GM19023 (cell line): Measurements from ENCODE around the gene LRRC49.
"Not testable (repeated sequence)": the region's sequence is repeated elsewhere in the genome, so short reads cannot be mapped to it uniquely, and the experiment has no call there.

Source experiments
- ATAC-seq: cut with Tn5 transposase; IDR thresholded peaks from one replicate; pipeline ENCODE4 v1.9.1; 2021; ENCODE audit warnings: mild to moderate bottlenecking, moderate library complexity; ENCODE audit not compliant: unreplicated experiment

LRRC49 gene

DNA sequence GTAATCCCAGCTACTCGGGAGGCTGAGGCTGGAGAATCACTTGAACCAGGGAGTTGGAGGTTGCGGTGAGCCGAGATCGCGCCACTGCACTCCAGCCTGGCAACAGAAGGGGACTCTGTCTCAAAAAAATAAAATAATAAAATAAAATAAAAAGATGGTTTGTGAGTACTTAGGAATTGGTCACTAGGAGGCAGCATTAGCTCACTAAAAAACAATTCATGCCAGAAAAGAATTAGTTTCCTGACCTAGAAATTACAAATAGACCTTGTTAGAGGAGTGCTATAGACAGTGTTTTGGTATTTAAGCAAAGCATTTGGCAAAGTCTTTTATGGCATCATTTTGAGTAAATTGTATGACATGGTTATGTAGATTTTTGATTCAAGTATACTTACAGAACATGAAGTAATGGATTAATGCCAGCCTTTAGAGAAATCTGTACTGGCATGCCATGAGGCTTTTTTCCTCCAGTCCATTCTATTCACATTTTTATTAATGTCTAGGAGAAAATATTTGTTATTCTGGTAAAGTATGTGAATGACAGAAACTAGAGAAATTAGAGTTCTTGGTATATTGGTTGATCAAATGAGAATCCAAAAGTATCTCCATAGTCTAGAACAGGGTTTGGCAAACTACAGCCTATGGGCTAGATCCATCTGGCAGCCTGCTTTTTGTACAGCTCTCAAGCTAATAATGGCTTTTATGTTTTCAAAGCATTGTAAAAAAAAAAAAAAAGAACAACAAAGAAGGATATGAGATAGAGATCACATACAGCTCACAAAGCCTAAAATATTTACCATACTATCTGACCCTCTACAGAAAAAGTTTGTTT is 81.6 kb downstream of the LRRC49 start:
- no peak for ATAC-seq

DNA sequence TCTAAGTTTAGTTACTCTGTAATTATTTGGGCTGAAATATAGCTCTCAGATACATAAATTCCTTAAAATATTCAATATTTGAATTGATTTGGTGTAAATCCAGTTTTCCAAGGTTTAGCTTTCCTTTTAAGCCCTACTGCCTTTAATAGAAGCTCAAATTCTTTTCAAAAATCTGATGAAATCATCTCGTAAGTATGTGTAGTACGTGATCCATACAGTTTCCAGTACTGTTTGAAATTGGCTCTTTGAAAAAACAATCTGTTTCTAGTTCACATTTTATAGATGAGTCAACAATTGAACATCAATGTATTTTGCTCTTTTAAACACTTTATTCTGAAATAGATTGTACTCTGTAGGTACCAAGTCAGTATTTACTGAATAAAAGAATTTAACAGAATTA is 84.2 kb downstream of the LRRC49 start:
- ATAC-seq = no peak

DNA sequence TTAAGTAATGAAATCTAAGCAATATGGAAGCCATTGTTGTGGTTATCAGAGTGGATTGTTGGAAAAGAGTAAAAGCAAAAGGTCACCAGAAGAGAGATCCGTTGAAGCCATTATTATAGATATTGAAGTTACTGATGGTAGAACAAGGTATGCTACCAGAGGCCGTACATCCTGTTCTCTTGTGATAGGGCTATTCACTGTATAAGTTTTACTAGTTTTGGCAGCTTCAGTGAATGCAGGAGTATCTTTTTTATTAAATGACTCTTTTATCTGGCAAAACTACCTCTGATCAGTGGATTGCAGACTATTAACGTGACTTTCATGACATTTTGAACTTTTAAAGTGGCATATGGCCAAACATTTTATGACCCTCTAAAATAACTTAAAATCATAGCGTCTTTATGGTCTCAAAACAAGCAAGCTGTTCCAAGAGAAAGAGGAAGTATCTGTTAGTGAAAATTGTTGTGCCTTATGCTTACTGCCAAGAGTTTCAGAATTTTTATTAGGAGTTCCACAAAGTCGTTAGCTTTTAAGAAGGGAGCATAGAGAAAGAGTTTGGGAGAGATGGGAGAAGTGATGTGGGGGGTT is 102.9 kb downstream of the LRRC49 start:
- no peak for ATAC-seq

DNA sequence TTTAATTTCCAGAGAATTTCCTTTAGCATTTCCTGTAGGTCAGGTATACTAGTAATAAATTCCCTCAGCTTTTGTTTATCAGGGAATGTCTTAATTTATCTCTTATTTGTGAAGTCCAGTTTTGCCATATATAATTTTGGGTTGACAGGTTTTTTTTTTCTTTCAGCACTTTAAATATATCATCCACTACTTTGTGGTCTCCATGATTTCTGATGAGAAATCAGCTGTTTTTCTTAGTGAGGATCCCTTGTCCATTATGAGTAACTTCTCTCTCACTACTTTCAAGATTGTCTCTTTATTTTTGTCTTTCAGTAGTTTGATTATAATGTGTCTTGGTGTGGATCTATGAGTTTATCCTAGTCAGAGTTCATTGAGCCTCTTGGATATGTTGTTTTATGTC is 105.7 kb downstream of the LRRC49 start:
- no peak for ATAC-seq

DNA sequence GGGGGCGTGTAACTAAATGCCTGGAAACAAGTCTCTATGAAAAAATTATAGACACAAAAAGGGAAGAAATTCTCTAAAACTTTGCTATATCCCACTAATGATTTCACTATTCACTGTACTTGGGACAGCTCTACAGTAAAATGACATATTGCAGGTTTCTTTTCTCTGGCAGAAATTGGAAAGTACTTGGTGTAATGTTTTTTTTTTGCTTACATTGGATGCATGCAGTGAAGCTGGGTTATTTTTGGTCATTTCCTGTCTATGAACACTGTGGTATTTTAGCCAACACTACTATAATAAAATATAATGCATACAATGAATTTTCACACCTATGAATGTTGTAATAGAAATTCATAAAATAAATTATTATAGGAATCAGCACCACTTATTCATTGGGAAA is 109.7 kb downstream of the LRRC49 start:
- ATAC-seq = no peak

DNA sequence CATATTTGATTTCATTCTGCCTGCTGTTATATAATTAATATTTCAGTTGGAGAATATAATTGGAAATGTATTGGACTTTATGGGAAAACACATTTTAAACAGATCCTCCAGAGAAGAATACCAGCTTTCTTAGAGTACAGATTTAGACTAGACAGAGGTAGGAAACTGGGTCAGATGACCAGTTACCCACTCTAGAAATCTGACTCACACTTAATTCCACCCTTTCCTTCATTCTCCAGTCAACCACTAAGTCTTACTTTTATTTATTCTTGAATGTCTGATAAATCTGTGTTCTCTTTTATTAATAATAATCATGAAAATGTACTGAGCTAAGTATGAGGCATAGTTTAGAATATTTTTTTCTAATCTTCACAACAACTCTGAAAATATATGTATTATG is 110.7 kb downstream of the LRRC49 start:
- no peak for ATAC-seq

GRCh38 chr15:71004506-71004905 is 111.9 kb downstream of the LRRC49 start:
- not testable (repeated sequence) for ATAC-seq

DNA sequence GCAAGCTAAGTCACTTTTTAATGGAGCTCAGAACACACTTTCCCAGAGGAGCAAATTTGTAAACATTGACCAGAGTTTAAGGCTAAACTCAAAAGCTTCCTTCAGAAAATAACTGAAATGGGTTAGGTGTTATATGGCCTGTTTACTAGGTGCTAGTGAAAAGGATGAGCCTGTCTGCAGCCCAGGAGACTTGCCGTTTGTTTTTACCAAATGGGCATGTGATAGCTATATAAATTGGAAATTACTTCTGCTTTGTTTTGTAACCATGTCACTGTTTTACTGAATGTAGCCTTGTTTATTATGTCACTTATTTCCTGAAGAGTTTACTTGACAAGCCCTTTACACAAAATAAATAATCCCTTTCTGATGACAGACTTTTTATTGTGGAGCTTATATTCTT is 113.3 kb downstream of the LRRC49 start:
- ATAC-seq = no peak

DNA sequence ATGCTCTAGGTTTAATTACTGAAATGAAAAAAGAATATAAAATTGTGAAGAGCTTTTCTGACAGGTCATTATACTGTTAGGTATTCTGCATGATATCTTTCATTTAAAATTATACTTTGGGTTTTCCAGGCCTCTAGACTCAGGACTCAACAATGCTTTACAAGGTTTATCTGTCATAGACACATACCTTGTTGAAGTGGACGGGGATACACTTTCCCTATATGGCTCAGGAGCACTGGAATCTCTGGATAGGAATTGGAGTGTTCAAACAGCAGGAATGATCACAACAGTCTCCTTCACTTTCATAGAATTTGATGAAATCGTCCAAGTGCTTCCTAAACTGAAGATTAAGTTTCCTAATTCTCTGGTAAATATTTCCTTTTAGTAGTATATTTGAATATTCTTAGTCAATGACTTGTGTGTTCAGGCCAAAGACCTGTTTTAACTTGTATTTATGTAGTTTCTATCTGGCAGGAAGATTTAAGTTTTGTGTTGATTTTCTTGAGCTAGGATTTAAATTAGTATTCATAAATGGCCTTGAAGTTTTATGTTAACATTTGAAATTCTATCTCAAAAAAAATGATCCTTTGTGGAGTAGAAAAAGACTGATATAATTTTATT is 115.7 kb downstream of the LRRC49 start:
- ATAC-seq = no peak

GRCh38 chr15:71010472-71010871 is 117.8 kb downstream of the LRRC49 start:
- no peak for ATAC-seq

DNA sequence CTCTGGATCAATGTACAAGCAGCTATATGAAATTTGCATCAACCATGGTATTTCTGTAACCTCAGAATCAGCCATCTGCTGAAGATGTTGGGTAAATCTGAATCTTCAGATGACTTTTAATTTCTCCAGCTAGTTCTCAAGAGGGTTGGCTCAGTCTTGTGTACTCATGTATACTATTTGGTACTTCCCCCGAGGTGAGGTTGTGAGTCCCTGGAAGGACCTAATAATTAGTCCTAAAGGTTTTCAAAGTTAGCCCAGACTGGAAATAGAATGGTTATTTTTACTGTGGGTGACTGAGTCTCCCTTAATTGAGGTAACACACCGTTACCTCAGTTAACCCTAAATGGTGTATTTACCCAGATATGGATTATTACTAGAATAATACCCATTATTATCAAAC is 118.4 kb downstream of the LRRC49 start:
- ATAC-seq = no peak

- ATAC-seq = no peak
Observed at GRCh38 chr15:71011503-71012155, 119.0 kb downstream of the LRRC49 start.

DNA sequence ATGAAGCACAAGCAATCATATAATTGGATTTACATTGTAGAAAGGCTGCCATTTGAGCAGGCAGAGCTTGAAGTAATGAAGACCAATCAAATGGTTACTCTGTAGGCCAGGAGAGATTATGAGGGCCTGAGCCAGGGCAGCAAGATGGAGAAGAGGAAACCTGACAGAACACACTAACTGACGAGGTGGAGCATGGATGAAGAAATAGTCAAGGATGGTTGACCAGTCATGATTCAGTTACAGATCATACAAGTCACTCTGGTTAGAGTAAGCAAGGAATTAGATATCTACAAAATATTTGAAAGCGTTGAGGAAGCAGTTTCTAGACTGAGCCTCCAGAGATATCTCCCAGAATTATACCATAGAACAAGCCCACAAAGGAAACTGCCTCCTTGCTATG is 120.8 kb downstream of the LRRC49 start:
- no peak for ATAC-seq

DNA sequence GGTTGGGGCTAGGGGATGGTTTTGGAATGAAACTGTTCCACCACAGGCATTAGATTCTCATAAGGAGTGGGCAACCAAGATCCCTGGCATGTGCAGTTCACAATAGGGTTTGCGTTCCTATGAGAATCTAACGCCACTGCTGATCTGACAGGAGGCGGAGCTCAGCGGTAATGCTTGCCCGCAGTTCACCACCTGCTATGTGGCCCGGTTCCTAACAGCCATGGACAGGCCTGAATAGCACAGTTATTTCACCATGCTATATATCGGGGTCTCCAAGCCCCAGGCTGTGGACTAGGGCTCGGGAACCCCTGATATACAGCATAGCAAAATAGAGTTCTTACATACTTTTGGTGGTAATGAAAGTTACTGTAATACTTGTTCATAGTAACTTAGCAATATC is 122.7 kb downstream of the LRRC49 start:
- no peak for ATAC-seq

GRCh38 chr15:71031232-71031631 is 138.6 kb downstream of the LRRC49 start:
- not testable (repeated sequence) for ATAC-seq

DNA sequence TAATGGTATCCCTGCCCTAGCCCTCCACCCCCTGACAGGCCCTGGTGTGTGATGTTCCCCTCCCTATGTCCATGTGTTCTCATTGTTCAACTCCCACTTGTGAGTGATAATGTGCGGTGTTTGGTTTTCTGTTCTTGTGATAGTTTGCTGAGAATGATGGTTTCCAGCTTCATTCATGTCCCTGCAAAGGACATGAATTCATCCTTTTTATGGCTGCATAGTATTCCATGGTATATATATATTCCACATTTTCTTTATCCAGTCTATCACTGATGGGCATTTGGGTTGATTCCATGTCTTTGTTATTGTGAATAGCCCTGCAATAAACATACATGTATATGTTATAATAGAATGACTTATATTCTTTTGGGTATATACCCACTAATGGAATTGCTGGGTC is 142.9 kb downstream of the LRRC49 start:
- ATAC-seq = not testable (repeated sequence)

GRCh38 chr15:71042356-71042922 is 149.8 kb downstream of the LRRC49 start:
- no peak for ATAC-seq

DNA sequence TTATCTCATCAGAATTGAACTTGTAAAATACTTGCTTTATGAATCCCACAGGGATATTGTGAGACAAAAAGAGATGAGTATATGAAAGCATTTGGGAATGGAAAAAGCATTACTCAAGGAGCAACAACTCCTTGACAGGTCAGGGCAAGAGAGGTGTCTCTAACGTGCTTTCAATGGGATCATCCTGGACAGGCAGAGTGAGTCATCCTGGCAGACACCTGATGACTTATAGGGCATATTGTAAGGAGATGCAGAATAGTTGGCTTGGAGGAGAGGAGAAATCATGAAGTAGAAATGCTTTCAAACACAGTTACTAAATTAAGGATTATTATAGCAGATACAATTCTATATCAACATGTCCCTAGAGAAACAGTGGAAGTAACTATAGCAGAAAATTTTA is 150.7 kb downstream of the LRRC49 start:
- ATAC-seq = no peak

GRCh38 chr15:71044006-71044405 is 151.4 kb downstream of the LRRC49 start:
- no peak for ATAC-seq

DNA sequence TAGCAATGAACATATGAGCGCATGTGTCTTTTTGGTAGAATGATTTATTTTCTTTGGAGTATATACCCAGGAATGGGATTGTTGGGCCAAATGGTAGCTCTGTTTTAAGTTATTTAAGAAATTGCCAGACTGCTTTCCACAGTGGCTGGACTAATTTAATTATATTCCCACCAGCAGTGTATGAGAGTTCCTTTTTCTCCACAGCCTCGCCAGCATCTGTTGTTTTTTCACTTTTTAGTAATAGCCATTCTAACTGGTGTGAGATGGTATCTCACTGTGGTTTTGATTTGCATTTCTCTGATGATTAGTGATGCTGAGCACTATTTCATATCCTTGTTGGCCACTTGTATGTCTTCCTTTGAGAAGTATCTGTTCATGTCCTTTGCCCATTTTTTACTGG is 153.5 kb downstream of the LRRC49 start:
- not testable (repeated sequence) for ATAC-seq

GRCh38 chr15:71048913-71049675 is 156.5 kb downstream of the LRRC49 start:
- ATAC-seq = no peak
